Liver (tissue), 3 donors: ENCODE data around the gene SLC25A43.

Experiments
- ATF3 ChIP-seq: IDR thresholded peaks from 2 replicates; pipeline ENCODE4 v1.6.1; 2016; ENCODE audit warnings: antibody characterized with exemption
- EGR1 ChIP-seq, 2 donors: IDR thresholded peaks; 2 replicates each; pipeline ENCODE4 v1.6.1; 2016 to 2018; ENCODE audit warnings: antibody characterized with exemption in 2 of 2, low read depth in 2 of 2
- NR2F2 ChIP-seq: IDR thresholded peaks from 2 replicates; pipeline ENCODE4 v1.6.1; 2016; ENCODE audit warnings: antibody characterized with exemption
- TF ChIP-seq, protein P1 (sequence below): fragments of 150-350 bp; IDR thresholded peaks from 2 replicates; pipeline ENCODE4 v1.5.1; 2017; ENCODE audit warnings: improper control_type of control experiment, low read depth, low read length; ENCODE audit not compliant: missing input control
- donor health status: healthy.
- donor health status: healthy.

GRCh38 chrX:119469313-119469635, 70.1 kb downstream of the SLC25A43 start:
- TF ChIP-seq NR2F2 (no peak), EGR1 (IDR thresholded peaks at IDR 0.05; ENCODE audit: low read depth in 2 of 2) (no peak), ATF3 (no peak)
- TF ChIP-seq, protein P1, sequence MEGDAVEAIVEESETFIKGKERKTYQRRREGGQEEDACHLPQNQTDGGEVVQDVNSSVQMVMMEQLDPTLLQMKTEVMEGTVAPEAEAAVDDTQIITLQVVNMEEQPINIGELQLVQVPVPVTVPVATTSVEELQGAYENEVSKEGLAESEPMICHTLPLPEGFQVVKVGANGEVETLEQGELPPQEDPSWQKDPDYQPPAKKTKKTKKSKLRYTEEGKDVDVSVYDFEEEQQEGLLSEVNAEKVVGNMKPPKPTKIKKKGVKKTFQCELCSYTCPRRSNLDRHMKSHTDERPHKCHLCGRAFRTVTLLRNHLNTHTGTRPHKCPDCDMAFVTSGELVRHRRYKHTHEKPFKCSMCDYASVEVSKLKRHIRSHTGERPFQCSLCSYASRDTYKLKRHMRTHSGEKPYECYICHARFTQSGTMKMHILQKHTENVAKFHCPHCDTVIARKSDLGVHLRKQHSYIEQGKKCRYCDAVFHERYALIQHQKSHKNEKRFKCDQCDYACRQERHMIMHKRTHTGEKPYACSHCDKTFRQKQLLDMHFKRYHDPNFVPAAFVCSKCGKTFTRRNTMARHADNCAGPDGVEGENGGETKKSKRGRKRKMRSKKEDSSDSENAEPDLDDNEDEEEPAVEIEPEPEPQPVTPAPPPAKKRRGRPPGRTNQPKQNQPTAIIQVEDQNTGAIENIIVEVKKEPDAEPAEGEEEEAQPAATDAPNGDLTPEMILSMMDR = no peak
